GM21528 (cell line): ENCODE data around the gene KRTAP2-1.
"Not testable (repeated sequence)": the region's sequence is repeated elsewhere in the genome, so short reads cannot be mapped to it uniquely, and the experiment has no call there.

Experiments
- ATAC-seq: cut with Tn5 transposase; IDR thresholded peaks from one replicate; pipeline ENCODE4 v1.9.1; 2021; ENCODE audit warnings: mild to moderate bottlenecking, moderate library complexity; ENCODE audit not compliant: unreplicated experiment, low FRiP score

Gene KRTAP2-1, protein sequence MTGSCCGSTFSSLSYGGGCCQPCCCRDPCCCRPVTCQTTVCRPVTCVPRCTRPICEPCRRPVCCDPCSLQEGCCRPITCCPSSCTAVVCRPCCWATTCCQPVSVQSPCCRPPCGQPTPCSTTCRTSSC

DNA sequence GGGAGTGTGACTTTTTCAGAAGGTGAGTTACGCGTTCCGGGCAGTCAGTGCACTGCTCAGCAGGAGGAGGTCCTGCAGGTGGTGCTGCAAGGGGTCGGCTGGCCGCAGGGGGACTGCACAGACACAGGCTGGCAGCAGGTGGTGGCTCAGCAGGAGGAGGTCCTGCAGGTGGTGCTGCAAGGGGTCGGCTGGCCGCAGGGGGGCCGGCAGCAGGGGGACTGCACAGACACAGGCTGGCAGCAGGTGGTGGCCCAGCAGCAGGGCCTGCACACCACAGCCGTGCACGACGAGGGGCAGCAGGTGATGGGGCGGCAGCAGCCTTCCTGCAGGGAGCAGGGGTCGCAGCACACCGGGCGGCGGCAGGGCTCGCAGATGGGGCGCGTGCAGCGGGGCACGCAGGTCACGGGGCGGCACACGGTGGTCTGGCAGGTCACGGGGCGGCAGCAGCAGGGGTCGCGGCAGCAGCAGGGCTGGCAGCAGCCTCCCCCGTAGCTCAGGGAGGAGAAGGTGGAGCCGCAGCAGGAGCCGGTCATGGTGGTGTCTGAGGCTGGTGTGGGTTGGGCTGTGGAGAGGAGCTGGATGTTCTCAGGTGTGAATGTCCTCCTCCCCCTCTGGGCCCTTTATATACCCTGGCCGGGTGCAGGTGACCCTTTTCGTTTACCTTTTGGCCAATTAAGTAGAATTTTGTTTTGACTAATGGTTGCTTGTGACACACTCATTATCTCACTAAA lies at the start of gene KRTAP2-1:
Gene KRTAP2-1 (minus strand): TSS at position 582 of the 731 bp plus-strand sequence. CDS start 49 bp downstream, at position 533.
- not testable (repeated sequence) for ATAC-seq

DNA sequence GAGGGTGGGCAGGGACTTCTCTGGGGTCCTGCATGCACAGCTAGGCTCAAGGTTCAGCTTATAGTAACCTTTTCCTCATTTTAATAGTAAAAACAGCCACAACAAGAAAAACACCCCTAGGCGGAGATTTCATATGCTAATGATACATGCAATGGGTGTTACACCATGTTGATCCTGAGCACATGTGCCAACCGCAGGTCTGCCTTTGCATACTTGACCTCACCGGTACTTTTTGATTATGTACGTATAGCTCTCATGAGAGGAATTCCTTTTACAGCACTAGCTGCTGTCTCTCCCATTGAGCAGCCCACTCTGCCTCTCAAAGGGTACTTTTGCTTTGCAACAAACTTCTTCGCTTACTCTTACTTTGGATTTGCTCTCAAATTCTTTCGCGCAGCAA lies 48.9 kb upstream of the KRTAP2-1 start:
- no peak for ATAC-seq

DNA sequence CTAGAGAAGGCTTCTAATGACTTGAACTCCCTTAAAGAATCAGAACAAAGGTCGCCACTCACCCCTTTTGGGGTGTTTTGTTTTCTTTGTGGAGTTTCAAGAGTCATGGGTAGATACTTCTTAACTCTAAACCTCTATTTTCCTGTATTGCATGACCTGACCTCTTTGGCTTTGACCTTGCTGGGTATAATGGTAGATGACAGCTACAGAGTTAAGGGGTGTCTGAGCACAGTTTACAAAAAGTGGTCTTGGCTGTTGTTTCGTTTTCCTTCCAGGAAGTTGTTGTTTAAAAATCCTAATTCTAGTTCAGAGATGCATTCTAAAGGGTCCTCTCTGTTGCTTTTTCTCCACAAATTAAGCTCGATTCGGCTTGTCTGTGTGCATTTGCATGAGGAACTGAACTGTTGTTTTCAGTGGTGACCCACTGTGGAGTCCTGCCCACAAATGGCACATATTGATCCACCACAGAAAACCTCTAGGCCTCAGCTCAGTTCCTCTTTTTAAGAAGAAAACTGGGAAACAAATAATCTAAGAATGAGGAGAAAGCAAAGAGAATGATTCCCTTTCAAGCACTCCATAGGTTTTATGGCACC lies 41.7 kb upstream of the KRTAP2-1 start:
- not testable (repeated sequence) for ATAC-seq

DNA sequence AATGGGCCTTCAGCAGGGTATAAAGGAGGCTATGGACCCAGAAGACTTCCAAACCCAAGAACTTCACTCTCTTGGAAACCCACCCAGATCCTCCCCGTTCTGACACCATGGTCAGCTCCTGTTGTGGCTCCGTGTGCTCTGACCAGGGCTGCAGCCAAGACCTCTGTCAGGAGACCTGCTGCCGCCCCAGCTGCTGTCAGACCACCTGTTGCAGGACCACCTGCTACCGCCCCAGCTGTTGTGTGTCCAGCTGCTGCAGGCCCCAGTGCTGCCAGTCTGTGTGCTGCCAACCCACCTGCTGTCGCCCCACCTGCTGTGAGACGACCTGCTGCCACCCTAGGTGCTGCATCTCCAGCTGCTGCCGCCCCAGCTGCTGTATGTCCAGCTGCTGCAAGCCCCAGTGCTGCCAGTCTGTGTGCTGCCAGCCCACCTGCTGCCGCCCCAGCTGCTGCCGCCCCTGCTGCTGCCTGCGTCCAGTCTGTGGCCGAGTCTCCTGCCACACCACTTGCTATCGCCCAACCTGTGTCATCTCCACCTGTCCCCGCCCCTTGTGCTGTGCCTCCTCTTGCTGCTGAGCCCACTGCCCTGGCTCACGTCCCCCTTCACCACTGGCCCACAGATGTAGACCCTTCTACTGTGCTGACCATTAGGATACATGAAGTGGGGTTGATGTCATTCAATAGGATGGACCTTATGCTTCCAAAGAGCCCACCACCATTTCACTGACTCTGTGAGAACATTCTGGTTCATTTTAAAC lies 37.2 kb upstream of the KRTAP2-1 start, which contains the start of gene KRTAP4-7:
Gene KRTAP4-7 (plus strand): TSS at position 51 of the 757 bp plus-strand sequence. CDS start 57 bp downstream, at position 108.
- ATAC-seq: not testable (repeated sequence)

DNA sequence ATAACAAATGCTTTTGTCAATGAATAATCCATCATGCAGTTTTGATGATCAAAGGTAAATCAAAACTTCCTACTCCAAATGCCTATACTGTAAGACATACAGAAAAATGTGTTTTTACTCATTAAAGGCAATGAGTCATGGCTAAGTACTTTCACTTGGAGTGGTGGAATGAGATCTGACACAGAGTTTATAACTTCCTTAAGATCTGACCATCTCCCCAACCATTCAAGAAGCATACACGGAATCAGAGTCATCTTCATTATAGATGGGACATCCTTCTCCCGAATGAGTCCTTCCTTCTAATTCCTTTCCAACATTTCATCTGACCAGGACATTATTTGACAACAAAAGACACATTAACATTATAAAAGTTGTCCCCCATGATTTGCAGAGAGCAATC lies 36.3 kb upstream of the KRTAP2-1 start:
- not testable (repeated sequence) for ATAC-seq

DNA sequence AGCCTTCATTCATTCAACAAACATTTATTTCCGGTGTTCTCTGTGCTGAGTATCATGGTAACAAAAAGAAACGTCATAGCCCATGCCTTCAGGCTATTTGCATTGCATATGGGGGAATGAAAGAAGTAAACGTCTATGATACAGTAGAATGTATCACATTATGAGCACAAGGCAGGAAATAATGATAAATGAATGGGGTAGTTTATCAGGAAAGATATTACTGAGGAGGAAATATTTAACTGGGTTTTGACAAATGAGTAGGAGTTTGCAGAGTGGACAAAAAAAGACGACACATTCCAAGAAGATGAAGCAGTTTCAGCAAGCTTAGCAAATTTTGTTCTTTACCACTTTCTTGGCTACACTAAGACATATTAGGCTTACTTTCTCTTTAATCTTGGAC lies 35.5 kb upstream of the KRTAP2-1 start:
- no peak for ATAC-seq

DNA sequence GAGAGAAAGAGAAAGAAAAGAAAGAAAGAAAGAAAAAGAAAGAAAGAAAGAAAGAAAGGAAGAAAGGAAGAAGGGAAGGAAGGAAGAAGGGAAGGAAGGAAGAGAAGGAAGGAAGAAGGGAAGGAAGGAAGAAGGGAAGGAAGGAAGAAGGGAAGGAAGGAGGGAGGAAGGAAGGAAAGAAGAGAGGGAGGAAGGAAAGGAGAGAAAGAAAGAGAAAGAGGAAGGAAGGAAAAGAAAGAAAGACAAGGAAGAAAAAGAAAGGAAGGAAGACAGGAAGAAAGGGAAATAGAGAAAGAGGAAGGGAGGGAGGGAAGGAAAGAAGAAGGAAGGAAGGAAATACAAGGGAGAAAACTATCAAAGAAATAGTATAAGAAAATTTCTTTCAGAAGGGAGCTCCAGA lies 29.7 kb upstream of the KRTAP2-1 start:
- ATAC-seq: no peak

DNA sequence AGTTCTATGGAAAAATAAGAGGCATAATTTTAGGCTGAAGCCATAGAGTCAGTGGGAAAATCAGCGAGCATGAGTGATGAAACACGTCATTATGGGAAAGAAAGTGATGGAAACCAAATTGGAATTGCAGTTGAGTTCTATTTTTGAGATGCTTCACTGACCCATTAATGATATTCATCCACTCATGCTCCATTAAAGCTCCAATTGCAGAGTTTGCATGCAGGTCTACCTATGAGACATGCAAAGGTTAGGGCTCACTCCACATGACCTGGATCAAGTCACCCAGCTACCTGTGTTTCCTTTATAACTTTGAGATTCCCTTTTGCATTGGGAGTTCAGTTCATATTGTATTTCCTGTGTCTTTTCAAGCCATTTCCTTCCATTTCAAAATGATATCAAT lies 26.6 kb upstream of the KRTAP2-1 start:
- ATAC-seq: no peak

DNA sequence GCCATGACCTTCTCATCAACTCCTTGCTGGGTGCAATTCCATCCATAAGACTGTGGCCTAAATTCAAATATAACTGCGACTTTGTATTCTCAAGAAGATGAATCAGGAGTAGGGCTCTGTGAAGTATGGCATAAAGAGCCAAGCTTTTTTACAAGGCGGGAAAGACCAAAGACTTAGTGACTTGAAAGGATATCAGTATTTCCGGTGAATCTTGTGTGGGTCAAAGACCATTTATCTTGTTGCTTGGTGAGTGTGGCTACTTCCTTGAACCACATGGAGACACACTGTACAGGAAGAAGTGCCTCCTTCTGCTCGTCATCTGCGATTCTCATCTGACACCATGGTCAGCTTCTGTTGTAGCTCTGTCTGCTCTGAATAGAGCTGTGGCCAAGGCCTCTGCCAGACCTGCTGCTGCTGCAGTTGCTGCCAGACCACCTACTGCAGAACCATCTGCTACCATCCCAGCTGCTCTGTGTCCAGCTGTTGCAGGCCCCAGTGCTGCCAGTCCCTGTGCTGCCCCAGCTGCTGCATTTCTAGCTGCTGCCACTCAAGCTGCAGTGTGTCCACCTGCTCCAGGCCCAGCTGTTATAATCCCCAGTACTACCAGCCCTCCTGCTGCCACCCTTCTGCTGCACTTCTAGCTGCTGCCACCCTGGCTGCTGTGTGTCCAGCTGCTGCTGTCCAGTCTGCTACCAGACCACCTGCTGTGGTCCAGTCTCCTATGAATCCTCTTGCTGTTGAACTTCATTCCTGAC lies 24.7 kb upstream of the KRTAP2-1 start:
- ATAC-seq: no peak

DNA sequence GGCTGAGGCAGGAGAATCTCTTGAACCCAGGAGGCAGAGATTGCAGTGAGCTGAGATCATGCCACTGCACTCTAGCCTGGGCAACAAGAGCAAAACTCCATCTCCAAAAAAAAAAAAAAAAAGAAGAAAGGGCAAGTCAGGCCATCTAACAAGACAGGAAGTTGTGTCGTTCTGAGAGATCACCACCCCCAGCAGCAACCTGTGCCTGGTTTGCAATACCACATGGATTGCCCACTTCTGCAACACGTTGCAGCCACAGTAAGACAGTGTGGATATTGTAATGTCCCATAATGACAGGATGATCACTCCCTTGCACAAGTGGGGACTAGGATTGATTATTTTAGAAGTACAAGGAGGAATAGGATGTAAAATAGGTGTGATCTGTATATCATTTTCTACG lies 21.9 kb upstream of the KRTAP2-1 start:
- no peak for ATAC-seq

DNA sequence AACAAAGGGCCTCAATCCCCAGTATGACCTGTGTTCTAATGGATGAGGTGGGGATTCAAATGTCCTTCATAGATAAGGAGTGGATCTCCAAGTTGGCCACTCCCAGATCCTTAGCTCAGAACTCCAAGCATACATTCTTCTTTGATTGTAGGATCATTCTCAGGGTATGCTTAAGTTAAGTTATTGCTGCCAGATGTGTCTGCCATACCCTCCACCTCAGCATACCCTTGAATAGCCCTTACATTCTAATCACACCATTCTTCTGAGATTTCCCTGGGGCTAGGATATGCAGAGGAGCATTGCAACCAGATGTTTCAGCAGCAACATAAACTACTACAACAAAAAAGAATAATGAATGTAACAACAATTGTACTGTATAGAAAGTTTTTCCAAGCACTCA lies 20.2 kb upstream of the KRTAP2-1 start:
- ATAC-seq: no peak

DNA sequence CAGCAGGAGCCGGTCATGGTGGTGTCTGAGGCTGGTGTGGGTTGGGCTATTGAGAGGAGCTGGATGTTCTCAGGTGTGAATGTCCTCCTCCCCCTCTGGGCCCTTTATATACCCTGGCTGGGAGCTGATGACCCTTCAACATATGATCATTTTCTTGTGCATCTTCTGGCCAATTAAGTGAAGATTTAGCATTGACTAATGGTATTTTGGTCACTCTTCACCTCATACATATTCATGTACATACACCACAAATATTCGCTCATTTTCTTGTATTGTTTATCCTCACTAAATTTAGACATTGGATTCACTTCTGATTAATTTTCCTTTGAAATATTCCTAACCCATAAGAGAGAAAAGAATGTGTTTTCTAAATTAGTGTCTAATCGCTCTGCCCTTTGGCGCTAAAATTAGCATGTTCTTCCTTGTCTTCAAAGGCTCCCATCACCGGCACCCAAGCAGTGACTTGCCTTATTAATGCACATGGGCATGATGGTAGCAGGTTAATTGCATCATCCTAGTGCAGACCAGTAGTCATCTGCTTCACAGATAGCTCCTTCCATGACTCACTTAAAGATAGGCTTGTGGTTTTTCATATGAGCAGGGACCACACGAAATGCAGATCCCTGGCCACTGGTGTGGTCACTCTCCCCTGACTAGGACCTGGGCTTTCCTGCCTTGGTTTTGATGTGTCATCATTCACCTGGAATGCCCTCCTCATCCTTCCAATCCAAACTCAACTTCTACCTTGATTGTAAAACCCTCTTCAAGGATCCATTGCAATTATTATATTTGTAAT lies 18.9 kb upstream of the KRTAP2-1 start, which contains the start of gene KRTAP2-4:
Gene KRTAP2-4 (minus strand): TSS at position 51 of the 796 bp plus-strand sequence. CDS start 34 bp downstream, at position 17.
- no peak for ATAC-seq

DNA sequence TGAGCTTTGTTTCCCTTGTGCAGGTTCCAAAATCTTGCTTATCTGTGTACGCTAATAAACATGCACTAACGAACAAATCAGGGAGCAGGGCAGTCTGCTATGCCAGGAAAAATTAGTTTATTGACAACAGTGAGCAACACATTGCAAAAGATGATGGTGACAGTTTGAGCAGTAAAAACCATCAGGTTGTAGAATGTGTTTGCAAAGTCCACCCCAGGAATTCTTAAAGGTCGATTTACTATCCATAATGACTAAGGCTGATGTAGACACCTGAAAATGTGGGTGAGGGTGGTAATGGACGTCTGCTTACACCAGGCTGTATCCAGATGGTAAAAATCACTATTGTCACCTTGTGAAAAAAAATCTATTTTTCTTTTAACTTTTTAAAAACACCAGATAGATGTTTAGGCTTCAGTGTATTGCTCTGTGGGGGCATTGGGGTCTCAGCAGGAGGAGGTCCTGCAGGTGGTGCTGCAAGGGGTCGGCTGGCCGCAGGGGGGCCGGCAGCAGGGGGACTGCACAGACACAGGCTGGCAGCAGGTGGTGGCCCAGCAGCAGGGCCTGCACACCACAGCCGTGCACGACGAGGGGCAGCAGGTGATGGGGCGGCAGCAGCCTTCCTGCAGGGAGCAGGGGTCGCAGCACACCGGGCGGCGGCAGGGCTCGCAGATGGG lies 18.0 kb upstream of the KRTAP2-1 start:
- ATAC-seq: not testable (repeated sequence)

DNA sequence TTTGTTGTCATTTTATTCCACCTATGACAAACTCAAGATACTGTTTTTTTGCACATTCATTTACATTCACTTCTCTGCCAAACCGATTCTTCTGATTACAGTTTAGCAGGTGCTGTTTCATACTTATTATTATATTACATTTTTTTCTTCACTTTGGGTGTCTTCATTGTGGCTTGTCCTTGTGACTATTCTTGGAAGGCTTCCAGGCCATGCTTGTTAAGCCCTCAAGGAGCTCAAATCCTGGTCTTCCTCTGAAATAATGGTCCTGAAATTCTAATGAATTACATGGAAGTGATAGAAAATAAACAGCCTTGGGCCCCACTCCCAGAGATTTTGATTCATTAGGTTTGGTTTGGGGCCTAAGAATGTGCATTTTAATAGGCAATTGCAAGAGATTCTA lies 17.2 kb upstream of the KRTAP2-1 start:
- no peak for ATAC-seq

DNA sequence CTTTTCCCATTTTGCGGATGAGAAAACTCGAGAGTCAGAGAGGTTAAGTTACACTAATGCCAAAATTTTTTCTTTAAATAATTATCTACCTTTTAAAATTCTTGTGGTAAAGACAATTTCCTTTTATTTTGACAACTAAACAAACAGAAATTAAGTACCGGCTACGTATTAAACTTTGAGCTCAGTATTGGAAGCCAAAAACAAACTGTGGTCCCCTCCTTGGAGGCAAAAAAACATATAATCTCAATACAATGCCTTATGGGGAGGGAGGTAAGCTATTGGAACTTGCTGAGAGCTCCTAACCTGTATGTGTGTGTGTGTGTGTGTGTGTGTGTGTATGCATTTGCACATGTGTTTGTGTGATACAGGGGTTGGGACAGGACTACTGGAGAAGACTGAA lies 16.3 kb upstream of the KRTAP2-1 start:
- no peak for ATAC-seq

DNA sequence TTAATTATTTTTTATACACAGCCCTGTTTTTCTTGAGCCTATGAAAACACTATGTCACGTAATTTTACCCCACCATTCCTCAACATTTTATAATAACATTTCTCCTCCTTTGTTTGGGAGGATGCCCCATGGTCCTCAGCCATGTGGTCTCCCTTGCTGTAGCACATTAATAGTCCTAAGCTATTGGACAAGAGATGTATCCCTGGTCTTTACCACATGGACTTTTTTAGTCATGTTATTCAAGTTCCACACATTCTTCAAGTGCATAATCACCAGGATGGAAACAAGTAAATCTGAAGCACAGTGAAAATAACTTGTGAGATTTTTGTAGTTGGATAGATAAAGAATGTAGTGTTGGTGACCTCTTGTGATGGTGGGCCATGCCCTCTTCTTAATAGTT lies 14.8 kb upstream of the KRTAP2-1 start:
- no peak for ATAC-seq

DNA sequence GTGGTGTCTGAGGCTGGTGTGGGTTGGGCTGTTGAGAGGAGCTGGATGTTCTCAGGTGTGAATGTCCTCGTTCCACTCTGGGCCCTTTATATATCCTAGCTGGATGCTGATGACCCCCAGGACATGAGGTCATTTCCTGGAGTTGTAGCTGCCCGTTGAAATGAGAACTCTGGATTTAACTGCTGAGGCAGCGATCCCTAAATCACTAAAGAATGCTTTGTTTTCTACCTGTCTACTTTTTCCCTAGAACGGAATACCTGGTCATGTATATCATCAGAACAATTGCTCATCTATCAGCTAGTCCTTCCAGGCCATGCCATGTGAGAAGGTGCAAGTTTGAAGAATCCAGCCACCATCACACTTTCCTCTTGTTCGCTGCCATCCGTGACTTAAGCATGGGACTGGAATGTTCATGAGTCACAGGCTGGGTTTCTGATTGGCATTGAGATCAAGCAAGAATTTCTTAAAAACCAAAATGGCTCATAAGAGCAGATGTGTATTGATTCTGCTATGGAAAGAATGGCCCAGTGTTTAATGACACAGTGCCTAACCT lies 13.0 kb upstream of the KRTAP2-1 start, which contains the start of gene KRTAP2-3:
Gene KRTAP2-3 (minus strand): TSS at position 63 of the 553 bp plus-strand sequence. CDS start 64 bp downstream, outside the sequence.
- ATAC-seq: no peak

DNA sequence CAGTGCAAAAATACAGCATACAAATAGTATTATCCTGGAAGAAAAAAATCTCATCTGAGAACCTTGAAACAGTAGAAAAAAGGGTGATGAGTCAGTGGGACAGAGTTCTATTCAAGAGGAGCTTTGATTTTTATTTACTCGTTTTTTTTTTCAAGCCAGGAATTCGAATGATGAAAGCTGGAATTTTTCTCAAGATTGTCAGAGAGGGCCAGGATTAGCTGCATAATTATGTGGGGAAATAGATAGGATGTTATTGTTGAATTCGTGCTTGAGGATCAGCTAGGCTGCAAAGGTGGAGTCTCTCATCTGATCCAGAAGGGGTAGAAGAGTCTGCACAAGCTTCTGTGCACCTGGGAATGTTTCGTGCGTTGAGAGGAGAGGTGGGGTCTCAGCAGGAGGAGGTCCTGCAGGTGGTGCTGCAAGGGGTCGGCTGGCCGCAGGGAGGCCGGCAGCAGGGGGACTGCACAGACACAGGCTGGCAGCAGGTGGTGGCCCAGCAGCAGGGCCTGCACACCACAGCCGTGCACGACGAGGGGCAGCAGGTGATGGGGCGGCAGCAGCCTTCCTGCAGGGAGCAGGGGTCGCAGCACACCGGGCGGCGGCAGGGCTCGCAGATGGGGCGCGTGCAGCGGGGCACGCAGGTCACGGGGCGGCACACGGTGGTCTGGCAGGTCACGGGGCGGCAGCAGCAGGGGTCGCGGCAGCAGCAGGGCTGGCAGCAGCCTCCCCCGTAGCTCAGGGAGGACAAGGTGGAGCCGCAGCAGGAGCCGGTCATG lies 12.3 kb upstream of the KRTAP2-1 start:
- ATAC-seq: not testable (repeated sequence)
